ENCODE results near the gene GGNBP2.
A peak's percentile ranks its signal among the peaks of the same experiment; 100 is the strongest.

GGNBP2 gene

GRCh38 chr17:36608280-36608679, 63.6 kb downstream of the GGNBP2 start:
- DNase-seq (ENCODE audit: extremely low read depth, low read depth): no peak
- TF ChIP-seq CTCF (IDR thresholded peaks at IDR 0.05; ENCODE audit: low read depth, low read length, missing control alignments): no peak
- no peak overlapping the region for H3K4me3 ChIP-seq (replicated peaks; ENCODE audit: low read depth, low read length)

GRCh38 chr17:36608794-36609497, 64.2 kb downstream of the GGNBP2 start:
- peak; percentile 44 for TF ChIP-seq CTCF (IDR thresholded peaks at IDR 0.05; ENCODE audit: low read depth, low read length, missing control alignments)
- DNase-seq (ENCODE audit: extremely low read depth, low read depth): no peak
- no peak overlapping the region for H3K4me3 ChIP-seq (replicated peaks; ENCODE audit: low read depth, low read length)

GRCh38 chr17:36609498-36609862, 64.8 kb downstream of the GGNBP2 start:
- H3K4me3 ChIP-seq (replicated peaks; ENCODE audit: low read depth, low read length): no peak overlapping the region
- no peak for DNase-seq (ENCODE audit: extremely low read depth, low read depth)
- TF ChIP-seq CTCF (IDR thresholded peaks at IDR 0.05; ENCODE audit: low read depth, low read length, missing control alignments): no peak

- DNase-seq (ENCODE audit: extremely low read depth, low read depth): no peak
- TF ChIP-seq CTCF (IDR thresholded peaks at IDR 0.05; ENCODE audit: low read depth, low read length, missing control alignments): no peak
- no peak overlapping the region for H3K4me3 ChIP-seq (replicated peaks; ENCODE audit: low read depth, low read length)
Observed at GRCh38 chr17:36610474-36610873, 65.8 kb downstream of the GGNBP2 start.

- no peak for DNase-seq (ENCODE audit: extremely low read depth, low read depth)
- no peak for TF ChIP-seq CTCF (IDR thresholded peaks at IDR 0.05; ENCODE audit: low read depth, low read length, missing control alignments)
- H3K4me3 ChIP-seq (replicated peaks; ENCODE audit: low read depth, low read length): no peak overlapping the region
Observed at GRCh38 chr17:36611345-36612072, 66.8 kb downstream of the GGNBP2 start.

- DNase-seq (ENCODE audit: extremely low read depth, low read depth): no peak
- H3K4me3 ChIP-seq (replicated peaks; ENCODE audit: low read depth, low read length): no peak overlapping the region
- no peak for TF ChIP-seq CTCF (IDR thresholded peaks at IDR 0.05; ENCODE audit: low read depth, low read length, missing control alignments)
Observed at GRCh38 chr17:36612323-36612722, 67.6 kb downstream of the GGNBP2 start.
